GM12875 (cell line): ENCODE measurements around the gene CAMK2N1.

Experiments
- H3K4me3 ChIP-seq: one replicate; pipeline ENCODE4 v1.5.1; 2011; ENCODE audit warnings: low read depth, low read length, control low read depth
- TF ChIP-seq, protein P1 (sequence below): IDR thresholded peaks from 2 replicates; pipeline ENCODE4 v1.5.1; 2011; ENCODE audit warnings: low read depth, mild to moderate bottlenecking, control low read depth, inconsistent platforms, low read length, moderate library complexity, borderline replicate concordance; ENCODE audit not compliant: insufficient read depth

Gene CAMK2N1

DNA sequence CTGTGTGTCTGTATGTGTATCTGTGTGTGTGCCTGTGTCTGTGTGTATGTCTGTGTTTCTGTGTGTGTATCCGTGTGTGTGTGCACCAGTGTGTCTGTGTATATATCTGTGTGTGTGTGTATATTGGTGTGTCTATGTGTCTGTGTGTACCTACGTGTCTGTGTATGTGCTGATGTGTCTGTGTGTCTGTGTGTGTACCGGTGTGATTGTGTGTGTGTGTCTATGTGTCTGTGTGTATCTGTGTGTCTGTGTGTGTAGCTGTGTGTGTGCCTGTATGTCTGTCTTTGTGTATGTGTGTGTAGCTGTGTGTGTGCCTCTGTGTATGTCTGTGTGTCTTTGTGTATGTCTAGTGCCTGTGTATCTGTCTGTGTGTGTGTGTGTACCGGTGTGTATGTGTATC is 32.0 kb downstream of the CAMK2N1 start:
- no peak overlapping the region for H3K4me3 ChIP-seq
- TF ChIP-seq, protein P1, sequence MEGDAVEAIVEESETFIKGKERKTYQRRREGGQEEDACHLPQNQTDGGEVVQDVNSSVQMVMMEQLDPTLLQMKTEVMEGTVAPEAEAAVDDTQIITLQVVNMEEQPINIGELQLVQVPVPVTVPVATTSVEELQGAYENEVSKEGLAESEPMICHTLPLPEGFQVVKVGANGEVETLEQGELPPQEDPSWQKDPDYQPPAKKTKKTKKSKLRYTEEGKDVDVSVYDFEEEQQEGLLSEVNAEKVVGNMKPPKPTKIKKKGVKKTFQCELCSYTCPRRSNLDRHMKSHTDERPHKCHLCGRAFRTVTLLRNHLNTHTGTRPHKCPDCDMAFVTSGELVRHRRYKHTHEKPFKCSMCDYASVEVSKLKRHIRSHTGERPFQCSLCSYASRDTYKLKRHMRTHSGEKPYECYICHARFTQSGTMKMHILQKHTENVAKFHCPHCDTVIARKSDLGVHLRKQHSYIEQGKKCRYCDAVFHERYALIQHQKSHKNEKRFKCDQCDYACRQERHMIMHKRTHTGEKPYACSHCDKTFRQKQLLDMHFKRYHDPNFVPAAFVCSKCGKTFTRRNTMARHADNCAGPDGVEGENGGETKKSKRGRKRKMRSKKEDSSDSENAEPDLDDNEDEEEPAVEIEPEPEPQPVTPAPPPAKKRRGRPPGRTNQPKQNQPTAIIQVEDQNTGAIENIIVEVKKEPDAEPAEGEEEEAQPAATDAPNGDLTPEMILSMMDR = no peak

DNA sequence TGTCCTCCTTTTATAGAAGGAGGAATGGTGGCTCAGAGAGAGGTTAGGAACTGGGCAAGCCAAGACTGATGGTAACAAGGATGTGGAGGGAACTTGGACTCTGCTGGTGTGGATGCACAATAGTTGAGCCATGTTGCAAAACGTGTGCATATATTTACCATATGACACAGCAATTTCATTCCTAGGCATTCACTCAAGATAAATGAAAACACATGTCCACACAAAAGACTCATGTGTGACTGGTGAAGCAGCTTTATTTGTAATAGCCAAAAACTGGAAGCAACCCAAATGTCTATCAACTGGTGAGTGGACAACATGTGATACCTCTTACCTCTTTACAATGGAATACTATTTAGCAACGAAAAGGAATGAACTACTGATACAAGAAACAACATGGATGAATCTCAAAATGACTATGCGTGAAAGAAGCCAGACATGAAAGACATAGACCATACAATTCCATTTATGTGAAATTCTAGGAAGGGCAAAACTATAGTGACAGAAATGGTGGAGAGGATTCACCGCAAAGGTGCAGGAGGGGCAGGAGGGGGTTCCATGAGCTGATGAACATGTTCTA is 36.2 kb downstream of the CAMK2N1 start:
- TF ChIP-seq, protein P1 = no peak
- no peak overlapping the region for H3K4me3 ChIP-seq

DNA sequence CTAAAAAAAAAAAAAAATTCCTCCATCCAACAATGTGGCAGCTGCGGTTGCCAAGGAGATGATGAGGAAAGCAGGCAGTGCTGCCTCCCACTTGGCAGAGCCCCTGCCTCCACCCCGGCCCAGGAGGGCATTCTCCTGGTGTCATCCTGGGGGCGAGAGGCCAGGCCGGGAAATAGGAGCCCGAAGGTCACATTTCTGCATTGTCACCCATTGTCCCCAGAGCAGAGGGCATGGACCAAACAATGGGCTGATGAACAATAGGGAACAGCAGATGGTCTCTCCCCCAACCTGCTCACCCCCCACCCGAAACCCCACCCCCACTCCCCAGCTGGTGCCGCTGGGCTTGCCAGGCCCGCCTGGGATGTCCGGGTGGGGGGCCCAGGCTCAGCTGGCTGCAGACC is 37.3 kb downstream of the CAMK2N1 start:
- H3K4me3 ChIP-seq = no peak overlapping the region
- TF ChIP-seq, protein P1 = no peak

DNA sequence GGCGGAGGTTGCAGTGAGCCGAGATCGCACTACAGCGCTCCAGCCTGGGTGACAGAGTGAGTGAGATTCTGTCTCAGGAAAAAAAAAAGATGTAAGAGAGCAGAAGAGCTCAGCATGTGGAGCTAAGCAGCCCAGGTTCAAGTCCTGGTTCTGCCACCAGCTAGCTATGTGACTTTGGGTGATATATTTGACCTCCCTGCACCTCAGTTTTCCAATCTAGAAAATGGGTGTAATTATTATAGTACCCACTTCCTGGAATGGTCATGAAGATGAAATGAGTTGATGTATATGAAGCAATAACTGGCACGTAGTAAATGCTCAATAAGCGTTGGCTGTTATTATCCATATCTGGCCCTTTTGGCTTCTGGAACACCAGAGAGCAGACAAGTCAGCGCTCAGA is 38.2 kb downstream of the CAMK2N1 start:
- TF ChIP-seq, protein P1 = no peak
- H3K4me3 ChIP-seq = no peak overlapping the region

DNA sequence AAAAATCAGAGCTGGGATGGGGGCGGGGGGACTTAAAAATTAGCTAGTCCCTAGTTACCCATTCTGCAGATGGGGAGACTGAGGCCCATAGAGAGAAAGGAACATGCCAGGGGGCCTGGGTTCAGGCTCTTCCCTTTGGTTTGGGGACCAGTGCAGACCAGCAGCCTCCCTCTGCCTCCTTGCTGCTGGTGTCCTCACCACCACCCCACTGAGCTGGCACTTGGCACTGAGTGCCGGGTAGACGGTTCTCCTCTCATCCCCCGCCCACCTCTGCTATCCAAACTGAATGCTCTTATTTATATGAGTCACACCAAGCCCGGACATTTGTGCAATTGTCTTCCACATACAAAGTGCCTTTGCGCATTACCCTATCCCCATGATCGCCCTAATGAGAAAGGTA is 39.2 kb downstream of the CAMK2N1 start:
- TF ChIP-seq, protein P1 = no peak
- no peak overlapping the region for H3K4me3 ChIP-seq

DNA sequence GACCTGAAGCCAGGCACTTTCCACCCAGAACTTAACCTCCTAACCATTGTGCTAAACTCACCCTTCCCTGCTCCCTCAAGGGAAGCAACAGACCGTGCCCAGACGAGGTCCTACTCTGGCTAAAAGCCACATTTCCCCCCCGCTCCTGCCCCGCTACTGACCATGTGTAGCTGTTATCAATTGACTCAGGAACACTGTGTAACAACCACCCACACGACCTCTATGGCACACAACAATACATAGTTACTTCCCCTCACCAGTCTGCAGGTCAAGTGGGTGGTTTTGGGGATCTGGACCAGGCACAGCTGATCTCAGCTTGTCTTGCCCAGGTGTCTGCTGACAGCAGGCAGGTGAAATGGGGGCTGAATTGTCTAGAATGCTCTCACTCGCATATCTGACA is 40.1 kb downstream of the CAMK2N1 start:
- no peak overlapping the region for H3K4me3 ChIP-seq
- TF ChIP-seq, protein P1 = no peak

DNA sequence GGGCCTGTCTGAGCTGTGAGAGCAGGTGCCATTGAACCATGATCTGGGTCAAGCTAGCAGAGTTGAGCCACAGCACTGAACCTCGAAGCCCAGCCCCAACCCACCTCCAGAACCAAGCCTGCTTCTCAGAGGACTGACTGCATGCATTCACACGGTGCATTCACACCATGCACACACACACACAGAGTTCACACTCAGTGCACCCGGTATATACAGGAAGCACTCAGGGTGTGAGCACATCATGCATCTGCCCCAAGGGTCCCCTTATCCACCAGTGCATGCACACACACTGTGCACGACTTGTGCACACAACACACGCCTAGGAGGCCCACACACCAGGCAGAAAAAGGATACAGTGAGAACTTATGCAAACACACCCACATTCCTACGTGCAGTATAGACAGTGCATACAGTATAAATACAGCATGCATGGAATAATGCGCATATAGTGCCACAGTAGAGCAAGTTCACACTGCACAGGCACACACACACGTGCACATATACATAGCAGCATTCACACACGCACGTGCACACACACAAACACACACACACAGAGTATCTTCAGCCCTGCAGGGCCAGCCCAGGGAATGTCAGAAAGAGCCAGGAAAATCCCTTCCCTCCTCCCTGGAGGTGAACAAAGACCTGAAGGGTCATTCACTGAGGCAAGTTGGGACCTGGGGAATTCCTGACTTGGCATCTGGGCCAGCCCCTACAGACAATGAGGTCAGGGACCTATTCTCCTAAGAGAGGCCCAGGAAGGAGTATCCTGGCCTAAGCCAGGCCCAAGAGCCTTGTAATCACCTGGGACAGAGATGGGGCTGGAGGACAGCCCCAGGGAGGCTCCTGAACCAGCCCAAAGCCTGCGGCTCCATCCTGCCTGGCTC is 42.1 kb downstream of the CAMK2N1 start:
- H3K4me3 ChIP-seq = no peak overlapping the region
- TF ChIP-seq, protein P1 = no peak
